Measurements from ENCODE around the gene MIA. TPM values are rescaled to one million over a fixed set of nuclear protein-coding genes. Genes with fewer than 3 reads are reported as not detected.

The MIA gene
- total and polyA plus RNA-seq, 2 of the 4 experiments (the other 2 are of a cell fraction): 0.44 TPM; not detected in 1

DNA sequence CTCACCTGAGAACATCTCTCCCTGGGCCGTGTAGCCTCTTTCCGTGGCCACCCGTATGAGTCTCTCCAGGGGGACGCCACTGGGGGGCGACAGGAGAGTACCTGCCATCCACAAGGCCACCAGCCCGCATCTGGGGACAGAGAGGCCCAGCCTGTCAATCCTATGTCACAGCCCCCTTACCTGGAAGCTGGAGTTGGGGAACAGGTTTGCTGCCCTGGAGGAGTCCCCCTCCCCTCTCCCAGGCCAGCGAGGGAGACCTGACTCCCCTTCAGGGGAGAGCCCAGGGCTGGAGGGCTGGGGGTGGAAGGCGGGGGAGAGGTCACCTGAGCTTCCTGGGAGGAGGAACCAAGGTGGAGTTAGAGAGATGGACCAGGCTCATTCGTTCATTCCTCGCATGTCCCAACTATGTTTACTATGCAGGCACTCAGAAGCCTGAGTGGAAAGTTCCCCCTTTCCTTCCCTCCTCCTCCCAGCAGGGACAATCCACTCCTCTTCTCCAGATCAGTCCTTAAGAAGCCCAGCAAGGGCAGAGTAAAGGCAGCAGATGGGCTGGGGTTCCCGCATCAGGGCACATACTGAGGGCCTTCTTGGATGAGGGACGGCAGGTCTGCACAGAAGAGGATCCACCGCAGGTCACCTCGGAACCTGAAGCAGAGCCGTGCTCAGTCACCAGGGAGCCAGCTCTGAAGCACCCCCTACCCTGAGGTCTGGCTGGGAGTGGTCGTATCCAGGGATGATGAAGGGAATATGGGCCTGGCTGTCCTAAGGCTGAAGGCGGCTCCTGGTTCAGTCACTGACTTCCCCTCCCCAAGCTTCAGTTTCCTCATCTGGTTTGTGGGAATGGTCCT lies 30.5 kb upstream of the MIA start:
- Histone ChIP-seq H2BK20ac (ENCODE audit: low read depth, low read length) (peak overlapping the region; percentile 89), H3K18ac (ENCODE audit: low read depth, low read length) (peak overlapping the region; percentile 68), H3K4ac (ENCODE audit: low read depth, low read length) (peak overlapping the region; percentile 93), H3K56ac (ENCODE audit: extremely low read depth, insufficient read depth, low read length) (peak overlapping the region; percentile 82), H4K20me1 (ENCODE audit: insufficient read depth, low read length) (no peaks in the 10 kb centered on the region), H2AK5ac (ENCODE audit: low read depth, low read length) (peak overlapping the region; percentile 86), H4K5ac (ENCODE audit: low read depth, low read length) (peak overlapping the region; percentile 83), H3K14ac (replicated peaks; ENCODE audit: low read depth, low read length) (peak overlapping the region; percentile 93), H2BK15ac (ENCODE audit: low read depth, low read length) (peak overlapping the region; percentile 62; the same call in 1 of the 3 replicates), H3K27me3 (ENCODE audit: control insufficient read depth, insufficient read depth, low read length) (no peaks in the 10 kb centered on the region), H3K4me3 (ENCODE audit: insufficient read depth, low read depth, low read length) (no peak overlapping the region), H2AK9ac (replicated peaks; ENCODE audit: low read depth, low read length, poor library complexity) (peak overlapping the region; percentile 59), H2AFZ (replicated peaks; ENCODE audit: low read length, poor library complexity) (peak overlapping the region; percentile 78), H4K8ac (ENCODE audit: low read depth in 2 of 2, low read length in 2 of 2) (peak overlapping the region; percentile 74 to 97), H3K9me3 (ENCODE audit: control insufficient read depth, insufficient read depth, low read length) (no peaks in the 10 kb centered on the region), H3K27ac (ENCODE audit: insufficient read depth, low read length) (peak overlapping the region; percentile 85), H4K91ac (ENCODE audit: insufficient read depth, low read depth, low read length) (peak overlapping the region; percentile 87), H2BK120ac (ENCODE audit: low read depth, low read length) (peak overlapping the region; percentile 91), H3K9me1 (ENCODE audit: insufficient read depth, low read length) (peaks cover 9% of the 10 kb centered on the region), H3K36me3 (ENCODE audit: control insufficient read depth, insufficient read depth, low read length) (peaks cover 3% of the 10 kb centered on the region), H3K4me2 (ENCODE audit: low read depth, low read length) (peak overlapping the region; percentile 58), H3K9ac (ENCODE audit: low read depth, low read length) (peak overlapping the region; percentile 17), H3K79me1 (ENCODE audit: low read depth in 1 of 2, low read length in 2 of 2) (peaks cover 5 to 16% of the 10 kb centered on the region in 2 experiments), H2BK5ac (ENCODE audit: low read depth, low read length, poor library complexity, severe bottlenecking) (peak overlapping the region; percentile 77), H3K4me1 (ENCODE audit: control insufficient read depth, insufficient read depth, low read length) (peaks cover 15% of the 10 kb centered on the region), H3K23ac (ENCODE audit: low read depth, low read length) (peak overlapping the region; percentile 69; the same call in 1 of the 2 replicates)
- WGBS, 2 experiments (ENCODE audit: extremely low coverage in 2 of 2, insufficient read length in 1 of 2): 86% methylated on average over 1 of the region's 17 CpGs; no CpG with 5 or more reads in 1 of the 2 experiments
- intact Hi-C loops (cut with micrococcal nuclease): no loop called here
- ChIA-PET POLR2A (ENCODE audit: unreplicated experiment) (no interaction called here), CTCF (interaction anchor here (0.7 to 1.4 kb wide), 5 partner anchors 13 to 455 kb away, joined by 3 to 4 read pairs (median 3); no protein-coding TSS in a partner anchor)
- in situ Hi-C loops (cut with MboI; ENCODE audit: low sequenced_read_pairs): no loop called here
- ATAC-seq (ENCODE audit: low read depth) (peak; percentile 62), DNase-seq (no peak)
- dilution Hi-C loops (cut with HindIII; ENCODE audit: low sequenced_read_pairs, unreplicated experiment): no loop called here
- BruUV-seq (replicated peaks): no TSS peak
- no peak for TF ChIP-seq RCOR1 (IDR thresholded peaks at IDR 0.05; ENCODE audit: insufficient replicate concordance, low read length)
- TF ChIP-seq, protein P1, sequence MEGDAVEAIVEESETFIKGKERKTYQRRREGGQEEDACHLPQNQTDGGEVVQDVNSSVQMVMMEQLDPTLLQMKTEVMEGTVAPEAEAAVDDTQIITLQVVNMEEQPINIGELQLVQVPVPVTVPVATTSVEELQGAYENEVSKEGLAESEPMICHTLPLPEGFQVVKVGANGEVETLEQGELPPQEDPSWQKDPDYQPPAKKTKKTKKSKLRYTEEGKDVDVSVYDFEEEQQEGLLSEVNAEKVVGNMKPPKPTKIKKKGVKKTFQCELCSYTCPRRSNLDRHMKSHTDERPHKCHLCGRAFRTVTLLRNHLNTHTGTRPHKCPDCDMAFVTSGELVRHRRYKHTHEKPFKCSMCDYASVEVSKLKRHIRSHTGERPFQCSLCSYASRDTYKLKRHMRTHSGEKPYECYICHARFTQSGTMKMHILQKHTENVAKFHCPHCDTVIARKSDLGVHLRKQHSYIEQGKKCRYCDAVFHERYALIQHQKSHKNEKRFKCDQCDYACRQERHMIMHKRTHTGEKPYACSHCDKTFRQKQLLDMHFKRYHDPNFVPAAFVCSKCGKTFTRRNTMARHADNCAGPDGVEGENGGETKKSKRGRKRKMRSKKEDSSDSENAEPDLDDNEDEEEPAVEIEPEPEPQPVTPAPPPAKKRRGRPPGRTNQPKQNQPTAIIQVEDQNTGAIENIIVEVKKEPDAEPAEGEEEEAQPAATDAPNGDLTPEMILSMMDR (conservative IDR thresholded peaks at IDR 0.05; ENCODE audit: low read depth, low read length): no peak
- no peak for TF ChIP-seq POLR2A (IDR thresholded peaks at IDR 0.05; ENCODE audit: low read depth, low read length)
- TF ChIP-seq NFE2L2 (IDR thresholded peaks at IDR 0.05; ENCODE audit: low read depth, low read length): no peak
- TF ChIP-seq, protein P2, sequence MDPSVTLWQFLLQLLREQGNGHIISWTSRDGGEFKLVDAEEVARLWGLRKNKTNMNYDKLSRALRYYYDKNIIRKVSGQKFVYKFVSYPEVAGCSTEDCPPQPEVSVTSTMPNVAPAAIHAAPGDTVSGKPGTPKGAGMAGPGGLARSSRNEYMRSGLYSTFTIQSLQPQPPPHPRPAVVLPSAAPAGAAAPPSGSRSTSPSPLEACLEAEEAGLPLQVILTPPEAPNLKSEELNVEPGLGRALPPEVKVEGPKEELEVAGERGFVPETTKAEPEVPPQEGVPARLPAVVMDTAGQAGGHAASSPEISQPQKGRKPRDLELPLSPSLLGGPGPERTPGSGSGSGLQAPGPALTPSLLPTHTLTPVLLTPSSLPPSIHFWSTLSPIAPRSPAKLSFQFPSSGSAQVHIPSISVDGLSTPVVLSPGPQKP (IDR thresholded peaks at IDR 0.05; ENCODE audit: borderline replicate concordance, low read depth, low read length): no peak
- TF ChIP-seq CHD1 (IDR thresholded peaks at IDR 0.05; ENCODE audit: low read depth, low read length): no peak
- TF ChIP-seq BHLHE40 (IDR thresholded peaks at IDR 0.05; ENCODE audit: low read depth, low read length): no peak
- TF ChIP-seq FOS (IDR thresholded peaks at IDR 0.05; ENCODE audit: low read depth, low read length): no peak
- TF ChIP-seq MAZ (IDR thresholded peaks at IDR 0.05; ENCODE audit: borderline replicate concordance, low read depth, low read length): no peak
- TF ChIP-seq, protein P3, sequence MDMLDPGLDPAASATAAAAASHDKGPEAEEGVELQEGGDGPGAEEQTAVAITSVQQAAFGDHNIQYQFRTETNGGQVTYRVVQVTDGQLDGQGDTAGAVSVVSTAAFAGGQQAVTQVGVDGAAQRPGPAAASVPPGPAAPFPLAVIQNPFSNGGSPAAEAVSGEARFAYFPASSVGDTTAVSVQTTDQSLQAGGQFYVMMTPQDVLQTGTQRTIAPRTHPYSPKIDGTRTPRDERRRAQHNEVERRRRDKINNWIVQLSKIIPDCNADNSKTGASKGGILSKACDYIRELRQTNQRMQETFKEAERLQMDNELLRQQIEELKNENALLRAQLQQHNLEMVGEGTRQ (IDR thresholded peaks at IDR 0.05; ENCODE audit: low read depth, low read length): no peak
- no peak for TF ChIP-seq CEBPB (IDR thresholded peaks at IDR 0.05; ENCODE audit: low read depth, low read length)
- no peak for TF ChIP-seq RAD21 (IDR thresholded peaks at IDR 0.05; ENCODE audit: low read length)
- TF ChIP-seq MXI1 (IDR thresholded peaks at IDR 0.05; ENCODE audit: borderline replicate concordance, low read depth, low read length): no peak
- TF ChIP-seq RFX5 (IDR thresholded peaks at IDR 0.05; ENCODE audit: low read depth, low read length): no peak
